GM19395 (cell line): ENCODE data around the gene AHRR.
A peak's percentile ranks its signal among the peaks of the same experiment; 100 is the strongest.
"Not testable (repeated sequence)": the region's sequence is repeated elsewhere in the genome, so short reads cannot be mapped to it uniquely, and the experiment has no call there.

Experiments used
- ATAC-seq: cut with Tn5 transposase; IDR thresholded peaks from one replicate; pipeline ENCODE4 v1.9.1; 2021; ENCODE audit warnings: mild to moderate bottlenecking, moderate library complexity; ENCODE audit not compliant: unreplicated experiment

Gene AHRR

DNA sequence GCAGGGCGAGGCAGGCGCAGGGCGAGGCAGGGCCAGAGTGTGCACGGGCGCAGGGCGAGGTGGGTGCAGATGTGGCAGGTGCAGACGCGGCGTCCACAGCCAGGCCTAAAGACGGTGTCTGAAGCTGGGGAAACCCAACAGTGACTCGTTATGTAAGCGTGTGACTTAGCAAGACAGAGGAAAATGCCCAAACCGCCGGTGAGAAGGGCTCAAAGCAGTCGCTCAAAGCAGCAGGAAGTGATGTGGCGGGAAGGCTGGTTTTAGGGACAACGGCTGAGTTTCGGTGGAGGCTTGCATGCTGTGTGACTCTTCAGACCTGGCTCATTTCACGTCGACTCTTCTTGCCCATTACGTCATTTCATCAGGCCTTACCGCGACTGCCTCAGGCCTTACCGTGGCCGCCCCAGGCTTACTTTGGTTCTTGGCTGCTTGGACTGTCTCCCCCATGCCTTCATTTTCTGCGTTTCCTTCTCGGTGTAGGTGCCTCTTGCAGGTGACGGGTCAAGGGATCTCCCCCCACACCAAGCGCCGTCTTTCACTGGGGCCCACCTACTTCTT is 71.0 kb downstream of the AHRR start:
- peak; percentile 92 for ATAC-seq

DNA sequence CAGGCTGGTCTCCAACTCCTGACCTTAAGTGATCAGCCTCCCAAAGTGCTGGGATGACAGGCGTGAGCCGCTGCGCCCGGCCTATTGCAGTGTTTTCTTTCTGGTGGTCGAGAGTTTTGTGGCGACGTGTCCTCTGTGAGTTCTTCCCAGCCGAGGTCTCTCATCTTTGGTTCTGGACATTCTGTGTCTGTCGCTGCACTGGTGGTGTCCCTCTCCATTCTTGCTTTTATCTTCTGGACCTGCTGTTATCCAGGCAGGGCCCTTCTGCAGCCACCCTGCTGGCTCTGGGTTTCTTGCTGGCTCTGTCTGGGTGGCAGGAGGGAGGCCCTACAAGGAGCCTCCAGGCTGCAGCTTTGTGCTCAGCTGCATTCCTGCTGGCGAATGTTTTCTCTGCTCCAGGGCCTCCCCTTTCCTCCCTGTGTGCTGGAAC is 72.3 kb downstream of the AHRR start:
- no peak for ATAC-seq

DNA sequence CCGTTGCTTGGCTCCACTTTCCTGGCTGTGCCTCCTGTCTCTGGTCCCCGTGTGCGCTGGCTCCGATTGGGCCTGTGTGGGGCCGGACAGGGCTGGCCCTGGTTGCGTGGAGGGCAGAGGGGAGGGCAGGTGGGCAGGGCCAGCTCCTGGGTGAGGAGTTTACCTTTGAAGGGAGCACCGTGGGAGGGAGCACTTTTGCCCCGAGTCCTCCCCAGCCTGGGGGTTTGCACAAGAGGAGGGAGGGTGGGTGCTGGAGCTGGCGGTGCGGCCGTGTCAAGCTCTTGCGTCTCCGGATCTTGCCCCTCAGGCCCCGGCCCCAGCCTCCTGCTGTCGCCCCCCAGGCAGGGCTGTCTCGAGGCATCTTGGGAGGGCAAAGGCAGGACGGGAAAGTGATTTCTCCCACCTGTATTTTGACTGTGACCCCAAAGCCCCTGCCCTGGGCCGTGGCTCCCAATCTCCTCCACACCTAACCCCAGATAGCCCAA is 73.2 kb downstream of the AHRR start:
- no peak for ATAC-seq

DNA sequence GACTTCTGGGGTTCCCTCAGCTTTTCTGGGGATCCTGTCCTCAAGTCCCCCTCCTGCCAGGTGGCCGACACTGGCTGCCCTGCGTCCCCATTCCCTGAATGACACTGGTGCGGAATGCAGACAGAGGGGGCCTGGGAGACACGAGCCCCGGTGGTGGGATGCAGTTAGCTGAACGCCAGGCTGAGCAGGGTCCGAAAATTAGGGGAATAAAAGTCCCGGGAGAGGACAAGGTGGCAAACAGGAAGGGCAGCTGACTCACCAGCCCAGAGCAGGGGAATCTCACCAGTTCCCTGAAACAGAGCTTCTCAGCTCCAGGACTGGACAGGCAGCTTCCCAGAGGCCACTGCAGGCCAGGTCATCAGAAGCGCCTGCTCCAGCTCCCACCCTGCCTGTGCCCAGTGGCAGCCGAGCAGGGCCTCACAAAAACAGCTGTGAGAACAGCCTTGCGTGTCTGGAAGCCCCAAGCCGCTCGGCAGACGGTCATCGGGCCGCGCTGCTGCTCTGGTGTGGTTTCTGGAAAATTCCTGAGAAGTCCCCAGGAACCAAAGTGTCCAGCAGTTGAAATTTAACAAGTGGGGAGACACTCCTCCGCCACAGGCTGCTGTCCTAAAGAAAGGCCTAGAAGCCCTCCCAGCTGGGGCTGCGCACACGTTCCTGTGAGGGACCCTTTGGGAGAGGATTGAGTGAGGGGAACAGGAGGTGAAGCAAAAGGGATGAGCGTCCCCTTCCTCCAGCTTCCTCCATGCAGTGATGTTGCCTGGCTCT is 73.8 kb downstream of the AHRR start:
- no peak for ATAC-seq

DNA sequence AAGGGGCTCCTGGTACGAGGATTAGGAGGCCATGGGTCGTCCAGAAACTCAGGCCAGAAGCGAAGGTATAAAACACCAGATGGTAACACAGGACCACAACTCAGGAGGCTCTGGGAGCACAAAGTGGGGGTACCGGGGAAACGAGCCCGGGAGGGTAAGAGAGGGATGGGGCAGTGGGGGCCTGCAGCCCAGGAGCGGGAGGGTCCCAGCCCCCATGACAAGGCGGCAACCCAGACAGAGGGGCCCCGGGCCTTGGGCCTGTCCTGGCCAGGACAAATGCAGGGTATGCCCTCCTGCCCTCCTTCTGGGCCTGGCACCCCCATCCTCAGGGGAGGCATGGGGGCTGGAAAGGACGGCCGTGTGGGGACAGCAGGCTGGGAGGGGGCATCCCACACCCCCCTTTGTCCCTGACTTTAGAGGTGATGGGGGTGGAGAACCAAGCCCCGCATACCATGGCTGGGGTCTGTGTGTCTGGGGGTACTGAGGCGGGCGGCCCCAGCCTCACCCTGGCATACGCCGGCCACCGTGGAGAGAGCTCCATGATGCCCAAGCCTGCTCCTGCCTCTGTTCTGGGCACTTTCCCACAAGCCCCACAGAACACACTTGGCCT is 74.5 kb downstream of the AHRR start:
- ATAC-seq = no peak

DNA sequence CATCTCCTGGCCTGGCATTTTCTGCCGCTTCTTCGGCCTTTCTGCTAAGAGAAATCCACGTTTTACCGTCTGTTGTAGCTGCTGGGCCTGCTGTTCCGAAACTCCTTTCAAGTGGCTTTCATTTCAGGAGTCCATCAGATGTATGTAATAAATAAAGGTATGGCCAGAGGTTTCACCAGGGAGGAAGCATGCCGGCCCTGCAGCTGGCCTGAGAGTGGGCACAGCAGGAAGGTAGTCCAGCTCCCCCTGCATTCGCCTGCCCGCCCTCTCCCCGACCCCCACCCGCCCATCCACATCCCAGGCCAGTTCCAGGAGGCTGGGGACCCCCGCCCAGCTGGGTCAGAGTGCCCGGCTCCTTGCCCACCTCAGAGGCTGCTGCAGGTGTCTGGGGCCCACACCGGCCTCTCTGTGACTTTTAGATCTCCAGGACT is 75.0 kb downstream of the AHRR start:
- no peak for ATAC-seq

DNA sequence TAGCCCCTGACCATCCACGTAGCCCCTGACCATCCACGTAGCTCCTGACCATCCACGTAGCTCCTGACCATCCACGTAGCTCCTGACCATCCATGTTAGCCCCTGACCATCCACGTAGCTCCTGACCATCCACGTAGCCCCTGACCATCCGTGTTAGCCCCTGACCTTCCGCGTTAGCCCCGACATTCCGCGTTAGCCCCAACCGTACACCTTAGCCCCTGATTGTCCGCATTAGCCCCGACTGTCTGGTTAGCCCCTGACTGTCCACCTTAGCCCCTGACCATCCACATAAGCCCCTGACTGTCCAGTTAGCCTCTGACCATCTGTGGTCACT is 76.6 kb downstream of the AHRR start:
- ATAC-seq = not testable (repeated sequence)

DNA sequence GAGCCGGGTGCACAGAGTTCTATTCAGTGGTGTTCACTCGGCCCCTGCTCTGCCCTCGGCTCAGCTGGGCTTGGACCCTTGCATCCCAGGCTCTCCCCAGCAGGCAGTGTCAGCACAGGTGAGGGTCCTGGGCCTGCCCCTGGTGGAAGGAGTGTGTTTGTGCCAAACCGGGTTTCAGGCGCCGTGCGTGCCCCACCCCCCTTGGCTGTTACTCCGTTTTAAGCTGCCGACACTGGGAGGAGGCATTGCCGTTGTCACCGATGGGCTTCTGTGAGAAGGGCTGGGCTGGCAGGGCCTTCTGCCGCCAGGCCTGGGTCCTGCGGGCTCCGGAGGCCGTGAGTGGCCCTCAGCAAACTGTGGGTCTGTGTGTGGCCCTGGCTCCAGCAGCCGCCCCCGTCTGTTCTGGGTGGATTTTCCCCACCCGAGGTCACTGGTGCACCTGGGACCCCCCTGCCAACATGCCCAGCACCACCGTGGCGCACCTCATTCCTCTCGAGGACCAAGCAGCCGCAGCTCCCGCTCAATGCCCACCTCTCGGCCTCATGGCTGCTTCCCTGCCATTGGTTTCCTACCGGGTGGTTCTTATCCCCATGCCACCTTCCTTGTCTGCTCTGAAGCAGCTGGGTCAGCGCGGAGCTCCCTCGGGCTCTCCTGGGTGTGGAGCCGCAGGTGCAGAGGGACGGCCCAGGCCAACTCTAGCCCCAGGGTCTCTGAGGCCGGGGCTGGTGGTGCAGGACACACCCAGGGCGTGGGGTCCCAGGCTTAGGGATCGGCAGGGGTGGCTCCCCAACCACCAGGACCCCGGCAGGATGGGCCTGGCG is 77.2 kb downstream of the AHRR start:
- no peak for ATAC-seq

DNA sequence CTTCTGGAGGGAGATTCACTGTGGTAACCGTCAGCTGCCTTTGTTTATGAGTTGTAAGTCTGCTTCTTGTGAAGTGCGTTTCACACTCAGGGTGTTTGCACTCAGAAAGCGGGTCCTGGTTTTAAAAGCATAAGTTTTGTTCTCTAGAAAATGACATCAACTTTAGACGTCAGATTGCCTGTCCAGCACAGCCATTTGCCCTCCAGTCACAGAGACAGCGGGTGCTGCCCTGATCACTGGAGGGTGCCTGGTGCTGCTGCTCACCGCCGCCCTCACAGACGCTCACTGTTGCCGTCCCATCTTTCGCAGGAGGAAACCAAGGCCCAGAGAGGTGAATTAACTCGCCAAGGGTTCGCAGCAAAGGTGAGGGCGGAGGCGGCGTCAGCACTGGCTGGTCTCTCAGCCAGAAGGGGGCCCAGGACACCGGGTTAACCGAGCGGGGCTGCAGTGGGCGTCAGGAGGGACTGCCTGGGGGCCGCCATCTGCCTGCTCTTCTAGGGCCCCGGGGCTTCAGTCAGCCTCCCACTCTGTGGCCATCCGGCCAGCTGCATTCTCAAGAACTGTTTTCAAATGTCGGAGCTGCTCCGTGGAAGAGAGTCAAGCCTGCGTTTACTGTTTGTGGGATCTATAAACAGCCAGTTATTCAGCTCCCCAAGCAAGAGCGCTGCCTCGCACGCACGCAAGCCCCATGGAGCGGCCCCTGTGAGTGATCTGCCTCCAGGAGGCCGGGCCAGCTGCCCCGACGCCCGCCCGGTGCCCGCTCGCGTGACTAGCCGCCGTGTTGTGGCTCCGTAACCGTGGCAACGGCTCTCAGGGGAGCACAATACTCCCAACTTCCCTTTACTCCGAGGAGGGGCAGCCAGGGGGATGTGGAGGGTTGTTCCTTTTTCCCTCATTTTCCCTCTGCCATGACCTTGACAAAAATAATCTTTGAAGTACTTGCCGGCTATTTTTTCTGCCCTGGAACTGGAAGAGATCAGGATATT is 78.1 kb downstream of the AHRR start:
- peak; percentile 69 for ATAC-seq

DNA sequence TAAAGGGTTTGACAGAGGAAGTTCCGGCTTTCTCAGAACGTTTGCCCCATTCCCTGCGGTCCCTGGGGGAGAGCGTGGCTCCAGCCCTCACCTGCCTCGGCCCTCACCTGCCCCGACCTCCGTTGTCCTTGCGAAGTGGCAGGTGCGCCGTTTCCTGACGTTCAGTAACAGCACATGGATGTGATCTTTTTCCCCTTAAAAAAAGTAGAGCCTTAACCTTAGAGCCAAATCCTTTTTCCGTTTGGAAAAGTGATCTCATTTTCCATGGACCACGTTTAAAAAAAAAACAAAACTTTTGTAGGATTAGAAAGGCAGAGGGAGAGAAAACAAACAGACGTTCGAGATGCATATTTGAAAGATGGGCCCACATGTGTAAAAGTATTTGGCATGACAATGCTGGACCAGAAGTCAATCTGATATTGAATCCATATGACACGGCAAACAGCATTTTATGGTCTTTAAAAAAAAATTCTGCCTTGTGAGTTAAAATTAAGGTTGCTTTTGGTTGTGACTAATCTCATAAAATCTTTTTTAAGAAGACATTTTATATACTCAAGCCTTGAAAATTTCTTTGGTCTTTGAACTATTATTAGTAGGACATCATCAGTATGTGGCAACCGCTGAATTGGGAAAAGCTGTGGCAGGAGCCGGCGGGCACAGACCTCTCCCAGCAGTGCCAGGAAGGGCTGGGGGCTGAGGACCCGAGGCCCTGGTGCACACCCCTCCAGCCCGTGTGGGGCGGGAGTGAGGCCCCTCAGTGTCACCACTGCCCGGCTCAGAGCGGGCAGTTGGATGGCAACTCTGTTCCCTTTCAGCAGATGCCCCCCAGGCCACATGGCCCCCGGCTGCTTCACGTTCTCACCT is 79.0 kb downstream of the AHRR start:
- peak; percentile 23 for ATAC-seq

DNA sequence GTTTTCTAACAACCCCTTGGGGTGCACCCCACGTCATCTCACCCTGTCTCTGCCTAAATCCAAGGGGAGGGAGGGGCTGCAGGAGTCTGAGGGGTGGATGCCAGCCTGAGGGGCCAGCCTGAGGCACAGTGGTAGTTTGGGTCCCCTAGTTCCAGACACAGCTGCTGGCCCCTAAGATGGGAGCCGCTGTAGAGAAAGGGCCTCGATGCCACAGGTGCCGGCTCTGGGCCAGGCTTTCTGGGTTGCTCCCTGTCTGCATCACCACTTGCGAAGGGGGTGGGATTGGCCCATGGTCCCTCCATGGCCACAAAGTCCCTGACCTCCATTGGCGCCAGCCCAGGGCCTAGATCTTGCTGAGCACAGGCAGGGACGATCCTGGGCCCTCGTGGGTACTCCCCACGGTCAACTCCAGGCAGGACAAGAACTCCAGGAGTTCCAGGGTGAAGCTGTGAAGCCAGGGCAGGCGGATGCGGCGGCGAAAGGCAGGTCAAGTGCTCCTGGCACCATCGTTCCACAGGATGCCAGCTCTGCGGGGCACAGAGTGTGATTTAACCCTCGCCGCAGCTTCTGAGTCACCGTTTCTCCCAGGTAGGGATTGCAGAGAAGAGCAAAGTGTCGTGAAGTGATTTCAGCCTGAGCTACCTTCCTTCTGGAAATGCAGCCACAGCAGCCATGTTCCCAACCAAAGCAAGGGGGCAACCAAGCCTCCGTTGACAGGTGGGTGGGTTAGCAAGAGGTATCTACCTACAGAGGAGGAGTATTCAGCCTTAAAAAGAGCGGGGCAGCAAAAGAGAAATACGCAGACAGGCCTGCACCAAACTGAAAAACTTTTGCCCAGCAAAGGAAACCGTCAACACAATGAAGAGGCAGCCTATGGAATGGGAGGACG is 79.9 kb downstream of the AHRR start:
- ATAC-seq = no peak

DNA sequence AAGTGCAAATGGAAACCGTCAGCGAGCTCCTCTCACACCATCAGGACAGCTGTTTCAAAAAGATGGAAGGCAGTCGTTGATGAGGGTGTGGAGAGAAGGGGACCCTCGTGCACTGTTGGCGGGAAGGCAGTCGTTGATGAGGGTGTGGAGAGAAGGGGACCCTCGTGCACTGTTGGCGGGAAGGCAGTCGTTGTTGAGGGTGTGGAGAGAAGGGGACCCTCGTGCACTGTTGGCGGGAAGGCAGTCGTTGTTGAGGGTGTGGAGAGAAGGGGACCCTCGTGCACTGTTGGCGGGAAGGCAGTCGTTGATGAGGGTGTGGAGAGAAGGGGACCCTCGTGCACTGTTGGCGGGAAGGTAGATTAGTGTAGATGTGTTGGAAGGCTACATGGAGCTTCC is 80.7 kb downstream of the AHRR start:
- not testable (repeated sequence) for ATAC-seq

DNA sequence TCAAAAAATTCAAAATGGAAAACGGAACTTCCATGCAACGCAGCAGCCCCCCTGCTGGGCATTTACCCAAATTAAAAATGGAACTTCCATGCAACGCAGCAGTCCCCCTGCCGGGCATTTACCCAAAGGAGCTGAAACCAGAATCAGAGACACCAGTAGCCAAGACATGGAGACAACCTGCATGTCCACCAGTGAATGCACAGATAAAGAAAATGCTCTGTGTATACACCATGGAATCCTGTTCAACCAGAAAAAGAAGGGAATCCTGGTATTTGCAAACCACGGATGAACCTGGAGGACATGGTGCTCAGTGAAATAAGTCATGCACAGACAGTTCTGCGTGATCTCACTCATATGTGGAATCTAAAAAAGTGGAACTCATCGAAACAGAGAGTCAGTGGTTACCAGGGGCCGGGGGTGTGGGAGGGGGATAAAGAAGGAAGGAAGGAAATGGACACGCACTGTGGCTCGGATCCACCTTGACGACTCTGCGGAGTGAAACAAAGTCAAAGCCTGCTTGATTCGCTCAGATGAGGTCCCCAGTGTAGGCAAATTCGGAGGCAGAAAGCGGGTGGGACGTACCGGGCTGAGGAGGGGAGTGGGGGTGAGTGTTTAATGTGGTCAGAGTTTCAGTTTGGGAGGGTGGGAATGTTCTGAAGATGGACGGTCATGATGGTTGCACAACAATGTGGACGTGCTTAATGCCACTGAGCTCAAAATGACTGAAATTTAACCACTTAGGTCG is 81.3 kb downstream of the AHRR start:
- ATAC-seq = peak; percentile 62

DNA sequence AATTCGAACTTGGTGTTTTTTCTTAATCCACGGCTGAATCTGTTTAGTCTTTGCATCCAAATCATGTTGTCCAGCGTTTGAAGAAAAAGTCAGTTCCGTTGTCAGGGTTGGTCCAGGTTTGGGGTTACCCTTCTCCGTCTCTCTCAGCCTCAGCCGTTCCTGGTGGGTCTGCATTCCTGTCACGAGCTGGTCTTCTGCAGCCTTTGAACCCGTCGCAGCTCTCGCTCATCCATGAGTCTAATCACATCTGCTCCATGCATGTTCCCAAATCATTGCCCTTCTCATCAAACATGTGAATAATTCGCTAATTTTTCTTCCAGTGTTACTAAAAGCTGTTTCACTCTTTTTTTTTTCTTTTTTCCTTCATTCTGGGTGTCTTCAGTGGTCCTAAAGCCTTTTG is 82.5 kb downstream of the AHRR start:
- no peak for ATAC-seq

DNA sequence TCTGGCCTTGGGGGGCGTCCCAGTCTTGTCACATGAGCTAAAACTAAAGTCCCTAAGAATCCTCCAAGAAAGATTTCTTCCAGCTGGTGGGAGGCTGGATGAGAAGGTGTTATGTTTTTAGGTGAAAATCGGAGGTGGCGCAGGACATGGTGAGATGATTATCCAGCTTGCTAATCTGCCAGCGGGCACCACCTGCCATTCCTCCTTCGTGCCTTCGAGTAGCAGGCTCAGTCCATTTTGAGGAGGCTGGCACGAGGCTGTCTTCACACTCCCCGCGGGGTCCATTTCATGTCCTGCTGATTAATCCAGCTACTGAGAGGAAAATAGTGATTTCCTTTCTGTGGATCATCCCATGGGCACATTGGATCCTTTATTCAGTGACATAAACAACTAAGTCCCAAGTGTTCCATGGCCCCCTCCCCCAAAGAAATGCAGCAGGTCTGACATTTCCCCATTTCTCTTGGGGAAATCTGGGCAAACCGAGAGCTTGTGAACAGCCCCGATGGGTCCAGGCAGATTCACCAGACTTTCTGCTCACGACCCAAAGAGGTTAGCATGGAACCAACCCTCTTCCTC is 83.2 kb downstream of the AHRR start:
- ATAC-seq = no peak

DNA sequence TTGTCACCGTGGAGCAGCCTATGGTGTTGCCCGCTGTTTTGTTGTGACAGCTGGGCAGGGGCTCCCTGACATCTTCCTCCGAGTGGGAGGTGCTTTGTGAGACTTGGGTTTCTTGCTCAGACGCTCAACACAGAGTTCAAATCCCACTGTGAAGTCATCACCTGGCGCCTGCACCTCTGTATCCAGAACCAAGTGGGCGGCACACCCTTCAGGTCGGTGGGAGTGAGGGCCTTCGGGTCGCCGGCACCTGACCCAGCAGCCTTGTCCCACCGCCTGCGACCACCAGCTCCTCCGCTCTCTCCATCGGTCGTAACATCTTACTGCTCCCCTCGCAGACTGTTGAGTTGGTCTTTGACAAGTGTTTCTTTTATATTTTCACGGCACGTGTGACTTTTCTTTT is 83.9 kb downstream of the AHRR start:
- ATAC-seq = no peak

DNA sequence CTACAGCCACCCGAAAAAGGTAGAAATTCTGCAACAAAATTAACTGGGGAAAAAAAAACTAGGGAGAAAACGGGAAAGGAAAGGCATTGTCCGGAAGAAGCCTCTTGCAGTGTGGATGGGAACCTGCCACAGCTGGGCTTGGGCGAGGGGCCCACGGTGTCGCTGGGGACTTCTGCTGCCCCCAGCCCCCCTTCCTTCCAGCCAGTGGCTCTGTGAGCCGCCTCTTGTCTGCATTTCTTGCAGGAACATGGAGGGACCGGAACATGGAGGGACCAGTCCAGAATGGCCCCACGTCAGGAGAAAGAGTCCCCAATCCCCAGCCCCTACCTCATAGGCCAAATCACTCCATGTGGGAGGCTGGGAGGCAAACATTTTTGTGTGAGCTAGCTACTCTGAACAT is 84.5 kb downstream of the AHRR start:
- no peak for ATAC-seq
